ENCODE data around the gene GHITM.
"Not testable (repeated sequence)": the region's sequence is repeated elsewhere in the genome, so short reads cannot be mapped to it uniquely, and the experiment has no call there.

Gene GHITM

DNA sequence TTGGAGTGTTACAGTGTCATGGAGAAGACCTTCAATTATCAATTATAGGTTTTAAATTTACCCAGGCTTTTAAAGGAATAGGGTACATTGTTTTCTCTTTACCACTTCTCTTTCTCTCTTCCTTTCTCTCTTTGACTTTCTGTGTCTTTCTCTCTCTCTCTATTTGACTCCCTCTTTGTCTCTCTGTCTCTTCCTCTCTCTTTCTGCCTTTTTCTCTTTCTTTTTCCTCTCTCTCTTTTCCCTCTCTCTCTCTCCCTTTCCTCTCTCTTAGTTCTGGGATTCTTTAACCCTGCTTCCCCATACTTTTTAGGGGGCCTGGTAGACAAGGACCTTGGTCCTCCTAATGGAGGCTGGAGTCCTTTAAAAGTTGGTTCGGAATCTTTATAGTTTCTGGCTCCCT is 15.9 kb upstream of the GHITM start:
- Histone ChIP-seq H3K4me3 (ENCODE audit: low read depth, low read length) (no peak overlapping the region), H3K27ac (no peak overlapping the region), H3K27me3 (replicated peaks) (no peaks in the 10 kb centered on the region), H3K36me3 (replicated peaks) (no peaks in the 10 kb centered on the region)
- TF ChIP-seq, protein P1, sequence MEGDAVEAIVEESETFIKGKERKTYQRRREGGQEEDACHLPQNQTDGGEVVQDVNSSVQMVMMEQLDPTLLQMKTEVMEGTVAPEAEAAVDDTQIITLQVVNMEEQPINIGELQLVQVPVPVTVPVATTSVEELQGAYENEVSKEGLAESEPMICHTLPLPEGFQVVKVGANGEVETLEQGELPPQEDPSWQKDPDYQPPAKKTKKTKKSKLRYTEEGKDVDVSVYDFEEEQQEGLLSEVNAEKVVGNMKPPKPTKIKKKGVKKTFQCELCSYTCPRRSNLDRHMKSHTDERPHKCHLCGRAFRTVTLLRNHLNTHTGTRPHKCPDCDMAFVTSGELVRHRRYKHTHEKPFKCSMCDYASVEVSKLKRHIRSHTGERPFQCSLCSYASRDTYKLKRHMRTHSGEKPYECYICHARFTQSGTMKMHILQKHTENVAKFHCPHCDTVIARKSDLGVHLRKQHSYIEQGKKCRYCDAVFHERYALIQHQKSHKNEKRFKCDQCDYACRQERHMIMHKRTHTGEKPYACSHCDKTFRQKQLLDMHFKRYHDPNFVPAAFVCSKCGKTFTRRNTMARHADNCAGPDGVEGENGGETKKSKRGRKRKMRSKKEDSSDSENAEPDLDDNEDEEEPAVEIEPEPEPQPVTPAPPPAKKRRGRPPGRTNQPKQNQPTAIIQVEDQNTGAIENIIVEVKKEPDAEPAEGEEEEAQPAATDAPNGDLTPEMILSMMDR (IDR thresholded peaks at IDR 0.05; ENCODE audit: low read depth, low read length, missing control alignments), result no peak
- no peak for DNase-seq
- in situ Hi-C loops (cut with HindIII; ENCODE audit: low pct_ligation_motif_present, low sequenced_read_pairs), result no loop called here

DNA sequence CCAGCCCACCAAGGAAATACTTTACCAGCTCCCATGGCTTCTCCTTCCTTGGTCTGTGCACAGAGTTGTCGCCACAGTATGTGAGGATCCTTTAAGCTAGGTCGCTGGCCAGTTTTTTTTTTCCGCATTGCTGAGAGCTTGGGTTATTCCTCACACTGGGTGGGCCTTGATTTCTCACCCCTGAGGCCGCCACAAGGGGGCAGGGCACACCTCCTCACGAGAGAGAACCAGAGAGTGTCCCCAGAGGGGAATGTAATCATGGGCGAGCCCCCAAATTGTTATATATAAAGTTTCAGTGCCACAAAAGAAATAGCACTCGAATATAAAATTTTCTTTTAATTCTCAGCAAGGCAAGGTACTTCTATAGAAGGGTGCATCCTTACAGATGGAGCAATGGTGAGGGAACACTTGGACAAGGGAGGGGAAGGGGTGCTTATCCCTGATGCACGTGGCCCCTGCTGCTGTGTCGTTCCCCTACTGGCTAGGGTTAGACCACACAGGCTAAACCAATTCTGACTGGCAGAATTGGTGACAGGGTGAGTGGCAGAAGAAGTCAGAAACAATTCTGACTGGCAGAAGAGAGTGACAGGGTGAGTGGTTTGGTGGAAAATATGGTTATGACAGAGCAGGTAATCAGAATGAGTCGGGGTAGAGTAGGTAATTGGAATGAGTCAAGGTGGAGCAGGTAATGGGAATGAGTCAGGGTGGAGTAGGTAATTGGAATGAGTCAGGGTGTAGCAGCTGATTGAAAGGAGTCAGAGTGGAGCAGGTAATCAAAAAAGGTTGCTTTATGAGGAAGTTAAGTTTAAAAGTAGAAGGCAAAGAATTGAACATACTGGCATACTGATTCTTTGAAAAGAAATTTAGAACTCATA is 13.2 kb upstream of the GHITM start:
- H3K27ac ChIP-seq; H3K4me3 ChIP-seq (ENCODE audit: low read depth, low read length); in situ Hi-C loops (cut with HindIII; ENCODE audit: low pct_ligation_motif_present, low sequenced_read_pairs); DNase-seq; H3K27me3 ChIP-seq (replicated peaks); H3K36me3 ChIP-seq (replicated peaks): not testable (repeated sequence)

DNA sequence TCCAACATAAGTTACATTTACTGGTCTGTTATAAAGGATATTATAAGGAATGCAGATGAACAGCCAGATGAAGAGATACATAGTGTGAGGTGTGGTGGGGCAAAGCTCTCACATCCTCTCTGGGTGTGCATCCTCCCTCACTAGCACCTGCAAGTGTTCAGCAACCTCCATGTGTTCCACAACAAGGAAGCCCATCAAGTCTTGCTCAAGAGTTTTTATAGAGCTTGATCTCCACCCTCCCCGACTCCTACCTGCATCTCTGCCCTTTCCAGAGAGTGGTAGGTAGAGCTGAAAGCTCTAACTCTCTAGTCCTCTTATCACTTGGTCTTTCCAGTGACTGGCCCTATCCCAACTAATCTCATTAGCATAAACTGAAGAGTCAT is 12.5 kb upstream of the GHITM start:
- H3K27me3 ChIP-seq (replicated peaks), result no peaks in the 10 kb centered on the region

DNA sequence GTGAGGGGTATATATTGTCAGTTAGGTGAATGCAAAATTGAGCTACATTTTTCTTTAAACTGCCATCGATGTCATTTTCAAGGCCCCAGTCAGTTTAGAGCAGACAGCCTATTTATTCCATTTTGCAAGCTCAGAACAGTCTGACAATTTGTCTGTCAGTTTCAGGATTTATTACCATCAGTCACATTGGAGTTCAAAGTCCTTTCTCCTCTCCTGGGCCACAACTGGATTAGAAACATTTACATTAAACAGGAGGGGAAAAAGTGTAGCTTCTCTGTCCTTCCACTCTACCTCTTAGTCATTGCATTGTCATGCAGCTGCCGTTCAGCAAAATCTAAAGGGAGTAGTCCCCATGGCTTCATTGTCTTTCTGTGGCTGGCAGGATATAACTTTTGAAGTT is 3.5 kb upstream of the GHITM start:
- Histone ChIP-seq H3K27me3 (replicated peaks) (no peaks in the 10 kb centered on the region), H3K4me3 (ENCODE audit: low read depth, low read length) (no peak overlapping the region), H3K36me3 (replicated peaks) (no peaks in the 10 kb centered on the region), H3K27ac (no peak overlapping the region)
- TF ChIP-seq, protein P1 (IDR thresholded peaks at IDR 0.05; ENCODE audit: low read depth, low read length, missing control alignments), result no peak
- in situ Hi-C loops (cut with HindIII; ENCODE audit: low pct_ligation_motif_present, low sequenced_read_pairs), result no loop called here
- no peak for DNase-seq

More for the DNA sequence above, 12.5 kb upstream of the GHITM start:
- in situ Hi-C loops (cut with HindIII; ENCODE audit: low pct_ligation_motif_present, low sequenced_read_pairs), result no loop called here
- TF ChIP-seq, protein P1 (IDR thresholded peaks at IDR 0.05; ENCODE audit: low read depth, low read length, missing control alignments), result no peak
- H3K4me3 ChIP-seq (ENCODE audit: low read depth, low read length), result no peak overlapping the region
- no peak overlapping the region for H3K27ac ChIP-seq
- no peak for DNase-seq
- H3K36me3 ChIP-seq (replicated peaks), result no peaks in the 10 kb centered on the region

DNA sequence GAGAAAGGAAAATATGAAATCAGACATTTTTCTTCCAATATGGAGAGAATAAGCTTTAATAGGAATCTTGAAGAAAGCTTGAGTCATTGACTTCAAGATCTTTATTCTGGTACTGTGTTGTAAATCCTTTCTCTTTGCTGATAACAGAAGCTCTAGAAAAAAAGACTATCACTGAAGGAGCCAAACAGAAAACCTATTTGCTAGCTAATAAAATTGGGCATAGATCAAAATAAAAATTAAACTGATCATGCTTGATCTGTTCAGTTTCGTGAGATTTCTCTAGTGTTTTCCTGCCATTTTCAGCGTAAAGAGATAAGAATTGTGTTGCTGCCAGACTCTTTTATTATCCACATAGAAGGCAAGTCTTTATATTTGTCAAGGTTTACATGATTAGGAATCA is 1.5 kb upstream of the GHITM start:
- no peak overlapping the region for H3K4me3 ChIP-seq (ENCODE audit: low read depth, low read length)
- TF ChIP-seq, protein P1 (IDR thresholded peaks at IDR 0.05; ENCODE audit: low read depth, low read length, missing control alignments), result no peak
- DNase-seq, result no peak
- in situ Hi-C loops (cut with HindIII; ENCODE audit: low pct_ligation_motif_present, low sequenced_read_pairs), result no loop called here
- no peaks in the 10 kb centered on the region for H3K27me3 ChIP-seq (replicated peaks)
- no peak overlapping the region for H3K27ac ChIP-seq
- H3K36me3 ChIP-seq (replicated peaks), result no peaks in the 10 kb centered on the region

DNA sequence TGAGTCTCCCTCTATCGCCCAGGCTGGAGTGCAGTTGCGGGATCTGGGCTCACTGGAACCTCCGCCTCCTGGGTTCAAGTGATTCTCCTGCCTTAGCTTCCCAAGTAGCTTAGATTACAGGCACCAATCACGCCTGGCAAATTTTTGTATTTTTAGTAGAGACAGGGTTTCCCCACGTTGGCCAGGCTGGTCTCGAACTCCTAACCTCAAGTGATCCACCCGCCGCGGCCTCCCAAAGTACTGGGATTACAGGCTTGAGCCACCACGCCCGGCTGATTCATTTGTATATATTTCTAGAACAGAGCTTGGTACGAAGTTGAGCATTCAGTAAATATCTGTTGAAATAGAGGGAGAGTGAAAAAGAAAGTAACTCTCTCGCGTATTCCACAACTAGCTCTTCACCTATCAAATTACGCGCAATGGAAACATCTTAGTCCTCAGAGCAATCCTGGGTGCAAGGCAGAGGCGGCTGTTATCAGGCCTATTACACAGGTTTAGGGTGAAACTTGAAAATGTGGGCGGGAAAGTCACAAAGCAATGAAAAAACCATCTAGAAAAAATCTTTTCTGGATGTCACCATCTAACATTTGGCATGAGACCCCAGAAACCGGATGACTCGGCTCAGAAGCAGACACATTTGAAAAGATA is 707 bp upstream of the GHITM start:
- peak overlapping the region; percentile 58 for H3K4me3 ChIP-seq (ENCODE audit: low read depth, low read length)
- TF ChIP-seq, protein P1 (IDR thresholded peaks at IDR 0.05; ENCODE audit: low read depth, low read length, missing control alignments), result no peak
- no peak for DNase-seq
- H3K36me3 ChIP-seq (replicated peaks), result peaks cover 3% of the 10 kb centered on the region
- peak overlapping the region; percentile 82 for H3K27ac ChIP-seq
- H3K27me3 ChIP-seq (replicated peaks), result no peaks in the 10 kb centered on the region
- in situ Hi-C loops (cut with HindIII; ENCODE audit: low pct_ligation_motif_present, low sequenced_read_pairs), result no loop called here
